Stimulated activated CD4-positive, alpha-beta T cell treated with anti-CD3 and anti-CD28 coated beads, Interleukin-4, amount 100 ng/mL, for 4 hours (primary cell): Measurements from ENCODE around the gene CTAGE4.
"Not testable (repeated sequence)": the region's sequence is repeated elsewhere in the genome, so short reads cannot be mapped to it uniquely, and the experiment has no call there.

Experiments
- DNase-seq, 2 experiments: peaks; one replicate each; pipeline ENCODE4 v3.0.0-alpha.2; 2020

Gene CTAGE4, protein sequence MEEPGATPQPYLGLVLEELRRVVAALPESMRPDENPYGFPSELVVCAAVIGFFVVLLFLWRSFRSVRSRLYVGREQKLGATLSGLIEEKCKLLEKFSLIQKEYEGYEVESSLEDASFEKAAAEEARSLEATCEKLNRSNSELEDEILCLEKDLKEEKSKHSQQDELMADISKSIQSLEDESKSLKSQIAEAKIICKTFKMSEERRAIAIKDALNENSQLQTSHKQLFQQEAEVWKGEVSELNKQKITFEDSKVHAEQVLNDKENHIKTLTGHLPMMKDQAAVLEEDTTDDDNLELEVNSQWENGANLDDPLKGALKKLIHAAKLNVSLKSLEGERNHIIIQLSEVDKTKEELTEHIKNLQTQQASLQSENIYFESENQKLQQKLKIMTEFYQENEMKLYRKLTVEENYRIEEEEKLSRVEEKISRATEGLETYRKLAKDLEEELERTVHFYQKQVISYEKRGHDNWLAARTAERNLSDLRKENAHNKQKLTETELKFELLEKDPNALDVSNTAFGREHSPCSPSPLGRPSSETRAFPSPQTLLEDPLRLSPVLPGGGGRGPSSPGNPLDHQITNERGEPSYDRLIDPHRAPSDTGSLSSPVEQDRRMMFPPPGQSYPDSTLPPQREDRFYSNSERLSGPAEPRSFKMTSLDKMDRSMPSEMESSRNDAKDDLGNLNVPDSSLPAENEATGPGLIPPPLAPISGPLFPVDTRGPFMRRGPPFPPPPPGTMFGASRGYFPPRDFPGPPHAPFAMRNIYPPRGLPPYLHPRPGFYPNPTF

DNA sequence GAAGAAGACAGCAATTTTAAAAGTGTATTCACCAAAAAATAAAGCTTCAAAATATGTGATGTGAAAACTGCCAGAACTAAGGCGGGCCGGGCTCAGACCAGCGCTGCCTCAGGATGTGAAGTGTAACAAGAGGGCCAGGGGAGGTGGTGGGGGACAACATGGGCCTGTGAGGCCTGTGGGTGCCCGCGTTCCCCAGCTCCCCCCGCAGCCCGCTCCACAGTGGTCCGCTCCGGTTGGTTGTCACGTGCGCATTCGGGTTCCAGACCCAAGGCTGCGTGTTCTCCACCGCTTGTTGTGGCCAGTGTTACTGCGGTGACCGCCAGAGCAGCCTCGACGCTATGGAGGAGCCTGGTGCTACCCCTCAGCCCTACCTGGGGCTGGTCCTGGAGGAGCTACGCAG is at the start of gene CTAGE4:
TSS of gene CTAGE4 (plus strand) at position 301 of the 400 bp plus-strand sequence. CDS start at position 339, 38 bp downstream.
- DNase-seq = not testable (repeated sequence)

DNA sequence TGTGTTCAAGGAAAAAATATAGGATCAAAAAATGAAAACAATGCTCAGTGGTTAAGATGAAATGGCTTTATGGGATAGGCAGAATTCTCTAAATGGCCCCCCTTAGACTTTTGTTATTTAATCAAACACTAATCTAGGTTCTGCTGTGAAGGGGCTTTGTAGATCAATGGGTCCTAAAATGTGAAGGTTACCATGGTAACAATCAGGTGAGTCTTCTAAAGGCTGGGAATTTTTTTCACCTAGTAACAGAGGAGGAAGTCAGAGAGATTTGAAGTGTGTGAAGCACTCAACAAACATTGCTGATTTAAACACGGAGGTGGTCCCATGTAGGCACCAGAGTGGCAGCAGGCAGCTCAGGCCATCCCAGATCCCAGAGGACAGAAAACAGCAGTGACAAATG is 49.1 kb upstream of the CTAGE4 start:
- no peak for DNase-seq

DNA sequence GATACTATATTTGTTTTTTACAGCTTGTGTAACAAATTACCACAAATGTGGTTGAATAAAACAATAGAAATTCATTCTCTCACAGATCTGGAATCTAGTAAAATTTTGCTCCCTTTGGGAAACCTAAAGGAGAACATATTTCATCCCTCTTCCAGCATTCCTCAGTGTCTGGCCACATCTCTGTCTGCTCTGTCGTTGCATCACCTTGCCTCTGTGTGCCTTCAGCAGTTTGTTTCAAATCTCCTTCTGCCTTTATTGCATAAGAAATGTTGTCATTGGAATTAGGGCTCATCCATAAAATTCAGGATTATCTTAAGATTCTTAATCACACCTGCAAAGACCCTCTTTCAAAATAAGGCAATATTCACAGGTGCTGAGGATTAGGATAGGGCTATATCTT is 45.8 kb upstream of the CTAGE4 start:
- DNase-seq = no peak

DNA sequence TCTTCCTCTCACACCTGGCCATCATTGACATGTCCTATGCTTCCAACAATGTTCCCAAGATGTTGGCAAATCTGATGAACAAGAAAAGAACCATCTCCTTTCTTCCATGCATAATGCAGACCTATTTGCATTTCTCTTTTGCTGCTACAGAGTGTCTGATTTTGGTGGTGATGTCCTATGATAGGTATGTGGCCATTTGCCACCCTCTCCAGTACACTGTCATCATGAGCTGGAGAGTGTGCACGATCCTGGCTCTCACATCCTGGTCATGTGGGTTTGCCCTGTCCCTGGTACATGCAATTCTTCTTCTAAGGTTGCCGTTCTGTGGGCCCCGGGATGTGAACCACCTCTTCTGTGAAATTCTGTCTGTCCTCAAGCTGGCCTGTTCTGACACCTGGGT is 41.1 kb upstream of the CTAGE4 start:
- DNase-seq = no peak

DNA sequence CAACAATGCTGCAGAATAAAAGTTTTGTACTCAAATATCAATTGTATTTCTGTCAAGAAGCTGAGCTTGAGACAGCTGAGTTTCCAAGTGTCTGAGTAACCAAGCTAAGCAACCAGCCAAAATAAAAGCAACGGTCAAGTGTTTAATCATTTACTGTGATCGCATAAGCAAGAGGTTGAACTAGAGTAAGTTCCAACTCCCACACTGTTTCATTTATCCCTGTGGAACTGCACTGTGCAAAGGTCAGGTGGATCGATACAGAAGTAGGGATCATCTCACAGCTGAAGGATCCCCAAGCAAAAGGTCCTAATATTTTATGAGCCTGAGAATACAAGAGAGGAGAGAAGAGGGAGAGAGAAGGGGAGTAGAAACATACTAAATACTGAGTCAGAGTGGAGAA is 38.8 kb upstream of the CTAGE4 start:
- DNase-seq = no peak

DNA sequence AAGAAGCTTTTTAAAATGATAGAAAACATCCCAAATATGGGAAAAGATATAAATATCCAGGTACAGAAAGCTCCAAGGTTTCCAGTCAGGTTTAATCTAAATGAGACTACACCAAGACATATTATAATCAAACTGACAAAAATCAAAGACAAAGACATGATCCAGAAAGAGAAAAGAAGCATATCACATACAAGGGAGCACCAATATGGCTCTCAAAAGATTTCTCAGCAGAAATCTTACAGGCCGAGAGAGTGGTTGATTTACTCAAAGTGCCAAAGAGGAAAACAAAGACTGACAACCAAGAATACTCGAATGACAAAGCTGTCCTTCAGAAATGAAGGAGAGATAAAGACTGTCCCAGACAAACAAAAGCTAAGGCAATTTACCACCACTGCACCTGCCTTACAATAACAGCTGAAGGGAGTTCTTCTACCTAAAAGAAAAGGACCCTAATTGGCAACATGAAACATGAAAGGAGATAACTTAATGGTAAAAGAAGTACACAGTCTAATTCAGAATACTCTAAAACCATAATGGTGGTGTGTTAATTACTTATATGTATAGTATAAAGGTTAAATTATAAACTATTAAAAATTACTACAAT is 34.9 kb upstream of the CTAGE4 start:
- DNase-seq = no peak

DNA sequence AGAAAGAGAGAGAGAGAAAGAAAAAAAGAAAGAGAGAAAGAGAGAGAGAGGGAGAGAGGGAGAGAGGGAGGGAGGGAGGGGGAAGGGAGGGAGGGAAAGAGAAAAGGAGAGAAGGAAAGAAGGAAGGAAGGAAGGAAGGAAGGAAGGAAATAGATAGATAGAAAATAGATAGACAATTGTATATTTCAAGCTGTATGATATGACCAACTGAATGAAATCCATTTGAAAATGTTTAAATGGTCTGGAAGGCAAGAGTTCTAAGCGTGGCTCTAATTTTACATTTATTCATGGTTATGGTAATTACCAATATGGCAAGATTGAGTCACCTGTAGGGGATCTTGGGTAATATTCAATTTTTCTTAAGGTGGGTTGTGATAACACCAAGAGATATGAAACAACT is 24.4 kb upstream of the CTAGE4 start:
- no peak for DNase-seq

DNA sequence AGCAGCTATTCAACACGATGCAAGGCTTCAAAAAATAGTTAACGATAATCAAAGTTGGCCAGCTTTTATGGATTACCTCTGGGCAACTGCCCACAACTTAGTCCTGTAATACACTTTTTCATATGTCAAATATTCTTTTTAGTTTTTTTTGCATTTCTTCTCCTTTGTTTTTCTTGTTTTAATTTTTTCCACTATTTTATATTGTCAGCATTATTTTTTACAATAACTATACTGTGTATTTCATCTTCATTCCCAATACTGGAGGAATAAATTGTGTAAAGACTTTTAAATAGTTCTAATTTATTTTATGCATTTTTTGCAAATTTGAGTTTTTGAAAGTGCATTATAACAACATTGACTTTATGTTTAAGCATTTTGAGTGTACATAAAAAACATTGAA is 18.5 kb upstream of the CTAGE4 start:
- DNase-seq = no peak

DNA sequence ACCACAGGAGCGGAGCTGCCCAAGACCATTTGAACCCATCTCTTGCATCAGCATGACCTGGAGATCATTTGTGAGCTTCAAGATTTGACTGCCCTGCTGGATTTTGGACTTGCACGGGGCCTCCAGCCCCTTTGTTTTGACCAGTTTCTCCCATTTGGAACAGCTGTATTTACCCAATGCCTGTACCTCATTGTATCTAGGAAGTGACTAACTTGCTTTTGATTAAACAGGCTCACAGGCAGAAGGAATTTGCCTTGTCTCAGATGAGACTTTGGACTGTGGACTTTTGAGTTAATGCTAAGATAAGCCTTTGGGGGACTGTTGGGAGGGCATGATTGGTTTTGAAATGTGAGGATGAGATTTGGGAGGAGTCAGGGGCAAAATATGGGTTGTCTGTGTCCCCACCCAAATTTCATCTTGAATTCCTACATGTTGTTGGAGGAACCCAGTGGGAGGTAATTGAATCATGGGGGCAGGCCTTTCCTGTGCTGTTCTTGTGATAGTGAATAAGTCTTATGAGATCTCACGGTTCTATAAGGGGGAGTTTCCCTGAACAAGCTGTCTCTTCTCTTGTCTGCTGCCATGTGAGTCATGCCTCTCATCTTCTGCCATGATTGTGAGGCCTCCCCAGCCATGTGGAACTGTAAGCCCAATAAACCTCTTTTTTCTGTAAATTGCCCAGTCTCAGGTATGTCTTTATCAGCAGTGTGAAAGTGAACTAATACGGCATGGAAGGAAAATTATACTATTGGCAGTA is 11.5 kb upstream of the CTAGE4 start:
- not testable (repeated sequence) for DNase-seq

DNA sequence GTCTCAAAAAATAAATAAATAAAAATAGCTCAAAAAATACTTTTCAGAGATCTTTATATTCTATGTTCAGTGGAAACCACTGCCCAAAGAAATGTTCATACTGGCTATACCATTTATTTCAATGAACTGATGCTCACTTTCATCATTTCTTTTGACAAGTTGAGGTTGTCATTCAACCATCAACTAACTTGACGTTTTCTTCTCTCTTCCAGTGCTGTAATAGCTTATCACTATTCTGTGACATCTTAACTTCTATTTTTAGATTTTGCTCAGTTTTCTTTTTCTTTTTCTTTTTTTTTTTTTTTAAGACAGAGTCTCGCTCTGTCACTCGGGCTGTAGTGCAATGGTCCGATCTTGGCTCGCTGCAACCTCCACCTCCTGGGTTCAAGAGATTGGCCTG is 8.7 kb upstream of the CTAGE4 start:
- DNase-seq = no peak

DNA sequence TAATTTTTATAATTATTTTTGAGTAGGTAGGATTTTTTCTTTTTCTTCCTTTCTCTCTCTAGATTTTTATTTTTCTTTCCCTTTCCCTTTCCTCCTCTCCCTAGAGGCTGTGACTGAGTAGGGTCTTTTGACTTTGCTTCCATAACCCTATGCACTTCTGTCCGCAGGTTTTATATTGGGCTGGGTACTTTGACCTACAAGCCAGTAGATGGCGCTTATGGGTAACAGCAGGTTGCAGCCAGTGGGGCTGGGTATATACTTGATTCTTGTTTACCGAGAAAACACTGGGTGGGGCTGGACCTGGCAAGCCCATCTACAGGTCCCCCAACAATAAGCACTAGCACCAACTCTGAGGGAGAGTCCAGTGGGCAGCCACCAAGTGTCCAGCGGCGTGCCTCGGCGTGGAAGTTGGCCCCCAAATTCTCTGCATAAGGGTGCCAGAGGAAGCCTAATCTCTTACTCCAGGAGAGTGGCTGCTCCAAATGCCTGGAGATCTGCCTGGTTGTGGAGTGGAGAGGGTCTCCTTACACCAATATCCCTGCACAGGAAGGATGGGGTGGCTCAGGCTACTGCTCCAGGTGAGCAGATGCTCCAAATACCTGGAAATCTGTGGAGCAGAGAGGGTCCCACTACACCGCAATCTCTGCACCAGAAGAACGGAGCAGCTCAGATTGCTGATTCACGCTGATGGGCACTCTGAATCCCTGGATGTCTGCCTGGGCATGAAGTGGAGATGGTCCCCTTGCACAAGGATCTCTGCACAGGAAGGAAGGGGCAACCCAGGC is 4.7 kb upstream of the CTAGE4 start:
- DNase-seq = peak in 1 of 2 experiments; percentile 11

DNA sequence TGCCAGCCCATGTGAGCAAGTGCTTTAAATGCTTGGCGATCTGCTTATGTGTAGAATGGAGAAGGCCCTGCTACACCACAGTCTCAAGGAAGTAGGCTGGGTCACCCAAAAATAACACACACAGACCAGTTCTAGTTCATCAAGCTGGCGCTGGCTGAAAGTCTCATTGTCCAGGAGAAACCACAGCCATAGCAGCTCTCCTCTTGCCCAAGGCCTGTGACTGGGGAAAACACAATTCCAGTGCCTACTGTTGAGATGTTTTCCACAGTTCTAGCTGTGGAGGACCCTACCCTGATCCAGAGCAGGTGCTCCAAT is 4.1 kb upstream of the CTAGE4 start:
- DNase-seq = not testable (repeated sequence)

DNA sequence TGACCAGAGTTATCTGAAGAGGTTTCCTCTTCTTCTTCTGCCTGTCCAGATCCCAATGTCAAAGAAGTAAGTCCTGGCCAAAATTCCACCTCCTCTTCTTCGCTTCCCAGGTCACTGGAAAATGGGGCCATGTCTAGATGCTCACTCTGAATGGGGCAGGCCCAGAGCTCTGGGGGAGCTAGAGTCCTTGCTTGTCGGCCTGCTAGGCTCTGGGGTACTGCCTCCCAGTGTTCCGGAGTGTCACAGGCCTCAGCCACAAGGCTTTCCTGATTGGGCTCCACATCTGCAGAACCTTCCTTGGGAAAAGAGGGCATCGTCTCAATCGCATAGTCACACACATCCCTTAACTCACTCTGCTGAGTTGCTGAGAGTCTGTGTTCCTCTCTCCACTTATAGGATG is 4.6 kb downstream of the CTAGE4 start:
- not testable (repeated sequence) for DNase-seq

DNA sequence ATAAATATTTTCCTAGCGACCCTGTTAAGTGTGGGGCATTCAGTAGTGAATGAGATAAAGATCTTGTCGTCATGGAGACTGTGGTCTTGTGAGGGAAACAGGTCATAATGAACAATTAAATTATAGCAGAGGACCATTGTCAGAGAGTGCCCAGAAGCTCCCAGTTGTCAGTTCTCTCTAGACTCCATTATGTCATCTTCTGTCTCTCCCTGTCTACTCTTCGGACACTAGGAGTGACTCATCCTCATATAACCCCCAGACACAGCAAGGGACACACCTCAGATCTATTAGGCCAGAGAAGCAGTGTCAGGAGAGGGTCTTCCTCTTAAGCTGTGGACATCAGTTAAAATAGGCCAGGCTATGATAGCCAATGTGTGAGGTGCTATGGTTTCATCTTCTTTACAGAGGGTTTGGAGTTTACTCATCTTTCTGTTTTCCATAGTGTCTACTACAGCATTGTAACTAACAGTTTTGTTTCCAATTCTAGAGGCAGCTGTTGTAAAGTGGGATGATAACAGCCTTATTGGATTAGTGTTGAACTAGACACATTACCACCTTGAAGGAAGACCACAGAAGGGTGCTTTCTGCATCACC is 5.4 kb downstream of the CTAGE4 start:
- DNase-seq = not testable (repeated sequence)

DNA sequence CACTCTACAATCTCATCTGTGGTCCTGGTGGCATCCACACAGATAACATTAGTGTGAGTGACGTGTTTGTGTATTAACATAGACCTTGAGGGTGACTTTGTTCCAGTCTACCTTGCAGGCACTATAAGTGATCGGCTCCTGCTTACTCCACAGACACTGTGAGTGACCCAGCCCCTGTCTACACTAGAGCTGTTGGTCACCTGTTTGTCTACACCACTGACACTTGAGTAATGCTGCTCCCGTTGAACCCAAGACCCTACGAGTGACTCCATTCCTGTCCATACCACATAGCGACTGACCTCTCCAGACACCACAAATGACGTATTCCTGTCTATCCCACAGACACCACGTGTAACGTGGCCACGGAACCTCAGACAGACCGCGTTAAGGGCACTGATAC is 10.5 kb downstream of the CTAGE4 start:
- not testable (repeated sequence) for DNase-seq

DNA sequence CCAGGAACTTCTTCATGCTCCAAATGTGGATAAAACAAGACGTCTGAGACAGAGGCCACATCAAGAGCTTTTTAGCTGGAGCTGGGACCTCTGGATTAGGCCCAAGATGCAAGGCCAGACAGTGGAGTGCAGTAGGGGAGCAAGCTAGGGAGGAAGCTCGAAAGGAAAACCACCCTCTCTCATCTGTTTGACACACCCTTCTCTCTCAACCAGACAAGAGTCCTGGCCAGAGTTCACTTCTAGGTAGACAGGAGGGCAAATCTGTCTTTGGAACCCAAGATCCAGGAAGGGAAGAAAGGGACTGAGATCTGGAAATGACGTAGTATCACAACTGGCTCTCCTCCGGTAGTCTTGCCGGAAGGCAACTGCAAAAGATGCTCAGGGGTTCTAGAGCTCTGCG is 11.2 kb downstream of the CTAGE4 start:
- DNase-seq = not testable (repeated sequence)

DNA sequence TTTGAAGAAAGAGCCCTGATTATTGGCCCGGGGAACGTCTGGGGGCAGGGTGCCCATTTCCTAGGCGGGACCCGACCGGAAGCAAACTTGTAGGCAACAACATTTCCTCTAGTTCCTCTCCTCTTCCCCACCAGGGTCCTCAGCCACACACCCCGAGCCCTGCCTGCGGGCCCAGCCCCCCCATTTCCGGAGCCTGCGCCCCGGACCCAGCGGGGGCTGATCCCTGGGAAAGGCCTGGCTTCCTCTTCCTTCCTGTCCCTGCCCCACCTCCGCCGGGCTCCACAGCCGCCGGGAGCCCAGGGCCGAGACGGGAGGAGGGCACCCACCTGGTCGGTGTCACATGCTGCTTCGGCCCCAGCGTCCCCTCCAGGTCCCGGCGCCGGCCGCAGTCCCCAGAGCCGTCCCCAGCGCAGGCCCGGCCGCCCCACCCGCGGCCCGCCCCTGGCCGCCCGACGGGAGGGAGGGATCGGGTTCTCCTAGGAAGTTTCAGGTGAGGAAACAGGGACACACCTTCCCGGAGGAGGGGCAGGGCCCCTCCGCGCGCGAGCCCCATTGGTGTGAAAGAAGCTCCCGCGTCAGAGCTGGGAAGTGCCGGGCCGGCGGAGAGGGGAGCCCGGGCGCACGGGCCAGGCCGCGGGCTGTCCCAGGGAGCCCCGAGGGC is 12.1 kb downstream of the CTAGE4 start, which contains the start of gene ARHGEF35:
TSS of gene ARHGEF35 (minus strand) at position 622 of the 661 bp plus-strand sequence. CDS start 7,450 bp downstream, outside the sequence.
- peak in 1 of 2 experiments; percentile 6 for DNase-seq

DNA sequence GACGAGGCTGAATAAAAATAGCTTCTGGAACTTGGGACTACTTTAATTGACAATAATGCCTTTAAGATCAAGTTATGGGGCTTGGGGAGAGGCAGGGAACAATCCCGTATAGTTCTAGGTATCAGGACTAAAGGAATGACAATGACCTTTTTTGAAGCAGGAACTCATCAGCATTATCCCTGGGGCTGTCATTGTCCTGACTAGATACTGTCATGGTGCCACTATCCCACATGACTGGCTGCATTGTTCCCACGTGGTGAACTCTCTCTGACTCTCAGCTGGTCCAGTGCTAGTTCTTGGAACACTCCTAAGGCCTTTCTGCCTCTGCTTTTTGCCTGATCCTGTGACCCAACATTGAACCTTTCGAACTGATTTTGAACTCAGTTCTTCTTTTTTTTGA is 15.7 kb downstream of the CTAGE4 start:
- DNase-seq = not testable (repeated sequence)

DNA sequence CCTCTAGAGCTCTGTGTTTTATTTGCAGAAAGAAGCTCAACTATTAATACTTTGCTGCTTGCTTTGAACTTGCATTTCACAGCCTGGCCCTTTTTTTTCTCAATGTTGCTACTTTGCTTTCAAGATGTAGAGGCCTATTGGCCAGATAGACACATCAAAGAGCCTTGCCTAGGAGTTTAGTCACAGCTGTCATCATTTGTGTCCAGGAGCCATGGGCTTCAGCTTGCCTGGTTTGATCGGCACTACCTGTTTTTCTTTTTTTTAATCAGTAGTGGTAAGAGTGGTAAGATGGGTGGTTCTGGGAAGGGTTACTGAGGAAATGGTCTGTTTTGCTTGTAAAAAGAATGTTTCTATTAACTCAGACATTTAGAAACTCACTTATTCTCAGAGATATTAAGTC is 18.7 kb downstream of the CTAGE4 start:
- not testable (repeated sequence) for DNase-seq

DNA sequence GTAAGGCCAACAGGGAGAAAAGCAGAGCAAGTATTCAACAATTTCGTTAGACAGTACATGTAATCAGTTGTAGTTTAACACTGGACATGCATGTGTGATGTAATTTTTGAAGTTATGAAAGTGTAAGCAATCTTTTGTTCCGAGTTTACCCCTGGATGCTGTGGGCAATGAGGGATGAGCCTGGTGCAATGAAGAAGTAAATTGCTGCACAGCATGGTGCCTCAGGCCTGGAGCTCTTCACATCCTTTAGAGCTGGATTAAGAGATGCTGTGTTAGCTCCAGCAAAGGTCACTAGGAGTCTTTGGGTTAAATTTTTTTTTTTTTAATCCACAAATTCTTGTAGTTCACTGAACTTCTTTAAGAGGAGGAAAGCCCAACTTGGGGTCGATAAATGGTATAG is 19.8 kb downstream of the CTAGE4 start:
- DNase-seq = not testable (repeated sequence)

DNA sequence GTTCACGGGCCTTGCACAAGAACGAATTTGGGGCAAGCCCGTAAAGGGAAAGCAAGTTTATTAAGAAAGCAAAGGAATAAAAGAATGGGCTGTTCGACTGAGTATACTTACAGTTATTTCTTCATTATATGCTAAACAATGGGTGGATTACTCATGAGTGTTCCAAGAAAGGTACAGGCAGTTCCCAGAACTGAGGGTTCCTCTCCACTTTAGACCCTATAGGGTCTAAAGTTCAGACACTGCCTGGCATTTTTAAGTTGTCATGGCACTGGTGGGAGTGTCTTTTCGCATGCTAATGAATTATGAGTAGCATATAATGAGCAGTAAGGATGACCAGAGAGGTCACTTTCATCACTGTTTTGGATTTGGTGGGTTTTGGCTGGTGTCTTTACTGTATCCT is 22.0 kb downstream of the CTAGE4 start:
- not testable (repeated sequence) for DNase-seq
